Keratinocyte (primary cell): ENCODE measurements around the gene HSF2. TPM values are rescaled to one million over a fixed set of nuclear protein-coding genes. Genes with fewer than 3 reads are reported as not detected.

Experiments used
- DNase-seq: peaks from one replicate; pipeline ENCODE4 v3.0.0-alpha.2; 2011; ENCODE audit warnings: low read depth, missing footprints, low spot score
- FAIRE-seq: peaks from 2 replicates; lab custom pipeline; 2011; peaks lifted over from hg19 to GRCh38; lab: Jason Lieb, UNC
- H2AFZ ChIP-seq: 2 replicates; pipeline ENCODE4 v1.6.0; 2012; ENCODE audit warnings: low read length, control low read depth, inconsistent platforms; ENCODE audit not compliant: control insufficient read depth
- H3K27ac ChIP-seq: 2 replicates; pipeline ENCODE4 v1.5.1; 2011; ENCODE audit warnings: low read length; ENCODE audit not compliant: control insufficient read depth, insufficient read depth
- H3K27me3 ChIP-seq: 3 replicates; pipeline ENCODE4 v1.6.0; 2011; ENCODE audit warnings: low read length; ENCODE audit not compliant: control insufficient read depth, insufficient read depth; ENCODE audit errors: extremely low read depth
- H3K36me3 ChIP-seq, 2 experiments: 2 replicates in 1 of 2; 3 replicates in 1 of 2; pipeline ENCODE4 v1.5.1; 2011; ENCODE audit warnings: low read length in 2 of 2, mild to moderate bottlenecking in 1 of 2; ENCODE audit not compliant: control insufficient read depth in 2 of 2, insufficient read depth in 2 of 2; ENCODE audit errors: extremely low read depth in 1 of 2
- H3K4me1 ChIP-seq: 3 replicates; pipeline ENCODE4 v1.5.1; 2011; ENCODE audit warnings: low read length; ENCODE audit not compliant: control insufficient read depth, insufficient read depth; ENCODE audit errors: extremely low read depth
- H3K4me2 ChIP-seq: 3 replicates; pipeline ENCODE4 v1.6.0; 2011; ENCODE audit warnings: low read depth, low read length; ENCODE audit not compliant: control insufficient read depth, insufficient read depth; ENCODE audit errors: extremely low read depth
- H3K4me3 ChIP-seq, 3 experiments: fragments of 200-600 bp in 1 of 3; sonication (generic) in 1 of 3; 2 replicates in 2 of 3; 3 replicates in 1 of 3; pipeline ENCODE4 v1.5.1; 2011 to 2016; ENCODE audit warnings: low read length in 3 of 3, mild to moderate bottlenecking in 3 of 3, control low read depth in 2 of 3, inconsistent platforms in 1 of 3, low read depth in 1 of 3, mixed read lengths in 1 of 3, mixed run types in 1 of 3, moderate library complexity in 1 of 3; ENCODE audit not compliant: control insufficient read depth in 2 of 3, insufficient read depth in 2 of 3; ENCODE audit errors: extremely low read depth in 1 of 3
- H3K79me2 ChIP-seq: 2 replicates; pipeline ENCODE4 v1.6.0; 2012; ENCODE audit warnings: low read length; ENCODE audit not compliant: control insufficient read depth, insufficient read depth
- H3K9ac ChIP-seq: 3 replicates; pipeline ENCODE4 v1.6.0; 2011; ENCODE audit warnings: low read length; ENCODE audit not compliant: control insufficient read depth, insufficient read depth; ENCODE audit errors: extremely low read depth
- H3K9me1 ChIP-seq: 3 replicates; pipeline ENCODE4 v1.6.0; 2011; ENCODE audit warnings: low read length; ENCODE audit not compliant: control insufficient read depth, insufficient read depth; ENCODE audit errors: extremely low read depth
- H3K9me3 ChIP-seq: 2 replicates; pipeline ENCODE4 v1.5.1; 2012; ENCODE audit warnings: low read depth, low read length; ENCODE audit not compliant: control insufficient read depth
- H4K20me1 ChIP-seq: 3 replicates; pipeline ENCODE4 v1.6.0; 2011; ENCODE audit warnings: low read length; ENCODE audit not compliant: control insufficient read depth, insufficient read depth; ENCODE audit errors: extremely low read depth
- CTCF ChIP-seq, 3 experiments: IDR thresholded peaks in 1 of 3; conservative IDR thresholded peaks in 1 of 3; optimal IDR thresholded peaks in 1 of 3; 2 replicates in 2 of 3; 3 replicates in 1 of 3; pipeline versions ENCODE3 to v1.5.1; 2011; ENCODE audit warnings: low read length in 3 of 3, mild to moderate bottlenecking in 3 of 3, moderate library complexity in 2 of 3, control low read depth in 1 of 3, inconsistent platforms in 1 of 3; ENCODE audit not compliant: insufficient read depth in 2 of 3; ENCODE audit errors: extremely low read depth in 1 of 3
- EZH2 ChIP-seq: IDR thresholded peaks from one replicate; pipeline ENCODE4 v1.6.1; 2012; ENCODE audit warnings: inconsistent platforms, mild to moderate bottlenecking, low read length, moderate library complexity
- dilution Hi-C: fragments of 300-500 bp; cut with MboI; formaldehyde crosslinking; loops from one replicate; pipeline ENCODE4 v1.7.0; 2020; ENCODE audit warnings: low sequenced_read_pairs; ENCODE audit not compliant: extremely low pct_ligation_motif_present
- polyA plus RNA-seq, 5 experiments: library from polyadenylated mRNA; depleted of rRNA in 3 of 5; stranded (reverse) in 3 of 5; stranded (forward) in 1 of 5; unstranded in 1 of 5; fragments of >200 nt; gene quantifications; 1 replicate in 1 of 5; 2 replicates in 3 of 5; 3 replicates in 1 of 5; pipeline versions ENCODE4 v1.2.1 to v1.2.3, GENCODE V29; 2011 to 2012; ENCODE audit warnings: missing spikeins in 2 of 5, low read depth in 1 of 5, low replicate concordance in 1 of 5

HSF2 gene
- polyA plus RNA-seq, 1 donor (not counting 4 experiments of a cell fraction or from before 2014, with no cell fraction given), result 22.5 TPM

GRCh38 chr6:122422003-122422402 lies 22.6 kb downstream of the HSF2 start:
- Histone ChIP-seq H3K27me3 (no peaks in the 10 kb centered on the region), H3K4me1 (peaks cover 2% of the 10 kb centered on the region), H3K27ac (no peak overlapping the region), H3K9me3 (no peaks in the 10 kb centered on the region), H2AFZ (no peak overlapping the region), H3K36me3 (peaks cover 1 to 10% of the 10 kb centered on the region in 2 experiments), H3K9ac (no peak overlapping the region), H4K20me1 (no peaks in the 10 kb centered on the region), H3K4me3 (no peak overlapping the region), H3K79me2 (no peaks in the 10 kb centered on the region), H3K4me2 (no peak overlapping the region), H3K9me1 (no peaks in the 10 kb centered on the region)
- DNase-seq, result no peak
- dilution Hi-C loops, result no loop called here
- TF ChIP-seq CTCF (optimal IDR thresholded peaks at IDR 0.05 in 1 of 3, IDR thresholded peaks at IDR 0.05 in 1 of 3, conservative IDR thresholded peaks at IDR 0.05 in 1 of 3; ENCODE audit: extremely low read depth in 1 of 3, insufficient read depth in 2 of 3, low read length in 3 of 3), result no peak
- no peak for TF ChIP-seq EZH2
- no peak for FAIRE-seq

- Histone ChIP-seq H3K4me2 (no peak overlapping the region), H3K27ac (no peak overlapping the region), H3K9ac (no peak overlapping the region), H4K20me1 (no peaks in the 10 kb centered on the region), H3K4me1 (peaks cover 2% of the 10 kb centered on the region), H3K27me3 (no peaks in the 10 kb centered on the region), H3K4me3 (no peak overlapping the region), H3K9me1 (no peaks in the 10 kb centered on the region), H2AFZ (no peak overlapping the region), H3K9me3 (no peaks in the 10 kb centered on the region), H3K36me3 (peaks cover 1 to 10% of the 10 kb centered on the region in 2 experiments), H3K79me2 (no peaks in the 10 kb centered on the region)
- DNase-seq (no peak), FAIRE-seq (peak; percentile 13)
- dilution Hi-C loops, result no loop called here
- TF ChIP-seq EZH2 (no peak), CTCF (optimal IDR thresholded peaks at IDR 0.05 in 1 of 3, IDR thresholded peaks at IDR 0.05 in 1 of 3, conservative IDR thresholded peaks at IDR 0.05 in 1 of 3; ENCODE audit: extremely low read depth in 1 of 3, insufficient read depth in 2 of 3, low read length in 3 of 3) (no peak)
These were observed 23.3 kb downstream of the HSF2 start for GRCh38 chr6:122422614-122423267.
